CD1c-positive myeloid dendritic cell (primary cell): ENCODE results near the gene ISM1.

Experiments
- DNase-seq: peaks from one replicate; pipeline ENCODE4 v3.0.0-alpha.2; 2016; ENCODE audit errors: extremely low spot score

ISM1 gene

GRCh38 chr20:13256606-13257005 lies 35.5 kb downstream of the ISM1 start:
- DNase-seq = no peak

- no peak for DNase-seq
Measured at GRCh38 chr20:13259921-13260320, 38.8 kb downstream of the ISM1 start.

- DNase-seq = no peak
Measured at GRCh38 chr20:13260650-13261279, 39.7 kb downstream of the ISM1 start.

GRCh38 chr20:13261460-13262301 lies 40.6 kb downstream of the ISM1 start:
- DNase-seq = peak; percentile 35

GRCh38 chr20:13262302-13262650 lies 41.2 kb downstream of the ISM1 start:
- DNase-seq = no peak

- DNase-seq = no peak
Measured at GRCh38 chr20:13262671-13263360, 41.7 kb downstream of the ISM1 start.

GRCh38 chr20:13263451-13263850 lies 42.4 kb downstream of the ISM1 start:
- no peak for DNase-seq

- no peak for DNase-seq
Measured at GRCh38 chr20:13264907-13265306, 43.8 kb downstream of the ISM1 start.

GRCh38 chr20:13265941-13266340 lies 44.9 kb downstream of the ISM1 start:
- DNase-seq = no peak

GRCh38 chr20:13267231-13267630 lies 46.2 kb downstream of the ISM1 start:
- no peak for DNase-seq

- DNase-seq = no peak
Measured at GRCh38 chr20:13268953-13269352, 47.9 kb downstream of the ISM1 start.

GRCh38 chr20:13270211-13270610 lies 49.1 kb downstream of the ISM1 start:
- no peak for DNase-seq

GRCh38 chr20:13271098-13271497 lies 50.0 kb downstream of the ISM1 start:
- DNase-seq = no peak

- no peak for DNase-seq
Measured at GRCh38 chr20:13271977-13272975, 51.2 kb downstream of the ISM1 start.

GRCh38 chr20:13274275-13274861 lies 53.3 kb downstream of the ISM1 start:
- DNase-seq = no peak

GRCh38 chr20:13276945-13277541 lies 56.0 kb downstream of the ISM1 start:
- no peak for DNase-seq

GRCh38 chr20:13277663-13278295 lies 56.7 kb downstream of the ISM1 start:
- no peak for DNase-seq

GRCh38 chr20:13278812-13279570 lies 57.9 kb downstream of the ISM1 start:
- no peak for DNase-seq

GRCh38 chr20:13280609-13281324 lies 59.7 kb downstream of the ISM1 start:
- no peak for DNase-seq
